GM12872 (cell line): Measurements from ENCODE around the gene STARD13.

Source experiments
- TF ChIP-seq, protein P1 (sequence below): IDR thresholded peaks from 3 replicates; pipeline ENCODE4 v1.5.1; 2011; ENCODE audit warnings: low read depth, mild to moderate bottlenecking, low read length, moderate library complexity; ENCODE audit not compliant: insufficient read depth

The STARD13 gene

DNA sequence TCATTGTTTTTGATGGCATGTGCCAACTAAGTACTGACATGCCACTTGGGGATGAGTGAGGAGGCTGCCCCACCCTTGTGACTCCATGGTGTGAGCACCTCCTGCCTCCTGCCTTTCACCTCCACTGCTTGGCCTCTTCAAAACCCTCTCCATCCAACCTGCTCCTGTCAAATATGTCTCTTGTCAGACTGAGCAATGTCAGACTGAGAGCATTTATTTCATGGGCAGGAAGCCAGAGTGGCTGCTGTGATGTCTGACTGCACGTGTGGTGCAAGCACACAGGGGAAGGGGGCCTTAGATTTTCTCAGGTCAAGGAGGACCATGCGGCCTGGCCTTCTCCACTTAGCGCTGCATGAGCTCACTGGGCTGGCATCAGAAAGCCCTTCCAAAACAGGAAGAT, 68.3 kb downstream of the STARD13 start:
- TF ChIP-seq, protein P1, sequence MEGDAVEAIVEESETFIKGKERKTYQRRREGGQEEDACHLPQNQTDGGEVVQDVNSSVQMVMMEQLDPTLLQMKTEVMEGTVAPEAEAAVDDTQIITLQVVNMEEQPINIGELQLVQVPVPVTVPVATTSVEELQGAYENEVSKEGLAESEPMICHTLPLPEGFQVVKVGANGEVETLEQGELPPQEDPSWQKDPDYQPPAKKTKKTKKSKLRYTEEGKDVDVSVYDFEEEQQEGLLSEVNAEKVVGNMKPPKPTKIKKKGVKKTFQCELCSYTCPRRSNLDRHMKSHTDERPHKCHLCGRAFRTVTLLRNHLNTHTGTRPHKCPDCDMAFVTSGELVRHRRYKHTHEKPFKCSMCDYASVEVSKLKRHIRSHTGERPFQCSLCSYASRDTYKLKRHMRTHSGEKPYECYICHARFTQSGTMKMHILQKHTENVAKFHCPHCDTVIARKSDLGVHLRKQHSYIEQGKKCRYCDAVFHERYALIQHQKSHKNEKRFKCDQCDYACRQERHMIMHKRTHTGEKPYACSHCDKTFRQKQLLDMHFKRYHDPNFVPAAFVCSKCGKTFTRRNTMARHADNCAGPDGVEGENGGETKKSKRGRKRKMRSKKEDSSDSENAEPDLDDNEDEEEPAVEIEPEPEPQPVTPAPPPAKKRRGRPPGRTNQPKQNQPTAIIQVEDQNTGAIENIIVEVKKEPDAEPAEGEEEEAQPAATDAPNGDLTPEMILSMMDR = no peak

- TF ChIP-seq, protein P1 = no peak
Measured at GRCh38 chr13:33213797-33214196, 71.8 kb downstream of the STARD13 start.

DNA sequence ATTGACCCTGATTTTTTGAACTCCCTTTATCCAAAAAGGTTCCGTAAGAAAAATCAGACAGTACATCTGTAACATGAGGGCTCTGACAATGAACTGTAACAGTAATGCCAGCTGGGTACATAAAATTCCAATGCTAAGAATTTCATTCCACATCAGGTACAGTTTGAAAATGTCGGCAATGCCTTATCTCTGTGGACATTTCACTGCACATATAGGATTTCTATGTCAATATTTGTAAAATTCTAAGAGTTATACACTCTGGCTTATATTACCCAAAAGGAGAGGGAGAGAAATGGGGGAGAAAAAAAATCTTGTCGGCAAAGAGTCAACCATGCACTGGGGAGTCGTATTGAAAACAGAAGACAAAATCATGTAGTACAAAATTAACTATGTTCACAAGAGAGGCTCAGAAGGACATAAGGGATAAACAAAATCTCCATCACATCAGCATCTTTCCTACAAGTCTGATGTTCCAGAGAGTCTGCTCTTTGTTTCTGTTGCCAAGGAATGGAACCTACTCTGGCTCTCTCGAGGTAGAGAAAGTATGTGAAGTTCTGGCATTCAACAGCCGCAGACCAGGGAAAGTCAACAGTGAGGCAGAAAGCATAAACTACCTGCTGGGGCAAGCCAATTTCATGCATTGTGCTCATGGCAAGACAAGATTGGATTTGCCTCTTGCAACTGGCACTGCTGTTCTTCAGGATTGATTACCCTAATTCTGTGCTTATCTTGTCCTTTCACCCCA, 72.4 kb downstream of the STARD13 start:
- TF ChIP-seq, protein P1 = no peak

GRCh38 chr13:33212396-33212795, 73.2 kb downstream of the STARD13 start:
- TF ChIP-seq, protein P1 = no peak

GRCh38 chr13:33210090-33210489, 75.5 kb downstream of the STARD13 start:
- TF ChIP-seq, protein P1 = no peak

DNA sequence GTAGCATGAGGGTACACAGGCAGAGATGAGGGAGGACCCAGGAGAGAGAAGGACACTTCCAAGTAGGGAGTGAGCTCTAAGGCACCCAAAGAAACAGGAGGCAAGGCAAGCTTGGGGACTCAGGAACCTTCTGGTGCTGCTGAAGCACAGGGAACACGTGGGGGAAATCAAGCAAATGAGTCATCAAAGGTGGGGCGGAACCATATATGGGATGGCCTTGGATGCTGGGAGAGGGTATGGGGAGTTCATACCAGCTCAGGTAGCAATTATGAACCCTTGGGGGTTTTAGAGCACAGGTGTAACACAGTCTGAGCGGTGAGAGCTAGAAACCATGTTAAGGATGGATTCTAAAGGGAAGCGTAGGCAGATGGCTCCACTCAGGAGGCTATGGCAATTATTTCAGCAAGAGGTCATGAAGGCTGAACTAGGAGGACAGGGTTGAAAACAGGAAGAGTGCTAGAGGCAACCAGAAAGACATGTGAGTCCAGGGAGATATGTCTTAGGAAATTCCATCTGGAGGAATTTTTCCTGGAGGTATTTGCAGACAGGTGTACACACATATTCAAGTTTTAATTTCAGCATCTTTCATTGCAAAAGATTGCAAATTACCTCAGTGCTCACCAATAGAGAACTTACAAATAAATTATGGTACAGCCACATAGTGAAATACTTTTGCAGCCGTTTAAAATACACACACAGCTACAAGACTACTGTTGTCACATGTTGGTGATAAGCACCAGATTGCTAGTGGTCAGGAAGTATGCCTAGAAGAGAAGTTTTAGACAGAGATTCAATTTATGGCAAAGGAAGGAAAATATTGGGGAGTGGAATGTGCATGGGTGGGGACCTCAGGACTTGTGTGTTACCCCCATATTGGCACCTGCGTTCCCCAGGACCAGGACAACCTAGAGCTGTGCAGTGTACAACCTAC, 77.0 kb downstream of the STARD13 start:
- TF ChIP-seq, protein P1 = no peak

DNA sequence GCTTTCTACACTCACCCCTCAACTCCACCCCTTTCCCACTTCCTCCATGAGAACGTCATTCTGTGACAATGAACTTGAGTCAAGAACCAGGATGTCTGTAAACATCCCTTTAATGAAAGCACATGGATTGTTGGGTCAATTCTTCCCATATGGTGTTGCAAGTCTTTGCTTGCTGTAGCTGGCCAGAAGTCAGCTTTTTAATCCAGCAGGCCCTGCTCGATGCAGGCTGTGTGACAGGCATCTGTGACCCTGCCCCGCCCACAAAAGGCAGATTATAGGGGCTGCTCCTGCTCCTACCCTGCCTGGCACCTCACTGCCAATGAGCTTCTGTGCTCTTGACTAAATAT, 78.0 kb downstream of the STARD13 start:
- TF ChIP-seq, protein P1 = no peak
